OCI-LY7 (cell line): ENCODE measurements around the gene GRIN3B.
A peak's percentile ranks its signal among the peaks of the same experiment; 100 is the strongest.

Experiments
- EZH2phosphoT487 ChIP-seq: fragments of 200-600 bp; sonication (generic); IDR thresholded peaks from 2 replicates; pipeline ENCODE4 v1.6.1; 2018; ENCODE audit warnings: low read depth, borderline replicate concordance, mild to moderate bottlenecking, mixed run types, antibody characterized with exemption, low read length, moderate library complexity, mixed read lengths
- TF ChIP-seq, protein P1 (sequence below): fragments of 200-600 bp; sonication (generic); conservative IDR thresholded peaks from 2 replicates; pipeline ENCODE4 v1.5.1; 2014; ENCODE audit warnings: mild to moderate bottlenecking, antibody characterized with exemption, low read length, moderate library complexity, mixed read lengths

DNA sequence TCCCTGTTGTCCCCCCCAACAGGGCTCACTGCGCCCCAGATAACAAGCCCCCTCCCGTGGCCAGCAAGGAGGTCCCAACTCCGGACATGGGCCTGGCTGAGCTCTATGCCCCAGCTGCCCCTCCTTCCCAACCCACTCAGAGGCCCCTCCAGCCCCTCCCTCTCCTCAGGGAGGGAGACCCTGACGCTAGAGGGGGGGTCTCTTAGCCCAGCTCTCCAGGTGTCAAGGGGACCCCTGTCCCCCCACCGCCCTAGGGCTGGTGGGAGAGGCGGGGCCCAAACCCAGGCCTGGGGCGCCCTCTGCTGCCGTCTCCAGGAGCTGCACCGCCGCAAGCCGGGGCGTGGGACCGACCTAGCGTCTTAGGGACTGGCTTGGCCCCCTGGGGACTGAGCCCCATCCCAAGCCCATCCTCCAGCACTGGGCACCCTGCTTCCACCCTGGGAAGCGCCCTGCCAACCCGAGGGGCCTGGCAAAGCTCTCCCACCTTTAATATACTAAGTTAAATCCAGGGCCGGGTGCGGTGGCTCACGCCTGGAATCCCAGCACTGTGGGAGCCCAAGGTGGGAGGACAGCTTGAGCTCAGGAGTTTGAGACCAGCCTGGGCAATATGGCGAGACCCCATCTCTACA, 1.4 kb downstream of the GRIN3B start:
- TF ChIP-seq, protein P1, sequence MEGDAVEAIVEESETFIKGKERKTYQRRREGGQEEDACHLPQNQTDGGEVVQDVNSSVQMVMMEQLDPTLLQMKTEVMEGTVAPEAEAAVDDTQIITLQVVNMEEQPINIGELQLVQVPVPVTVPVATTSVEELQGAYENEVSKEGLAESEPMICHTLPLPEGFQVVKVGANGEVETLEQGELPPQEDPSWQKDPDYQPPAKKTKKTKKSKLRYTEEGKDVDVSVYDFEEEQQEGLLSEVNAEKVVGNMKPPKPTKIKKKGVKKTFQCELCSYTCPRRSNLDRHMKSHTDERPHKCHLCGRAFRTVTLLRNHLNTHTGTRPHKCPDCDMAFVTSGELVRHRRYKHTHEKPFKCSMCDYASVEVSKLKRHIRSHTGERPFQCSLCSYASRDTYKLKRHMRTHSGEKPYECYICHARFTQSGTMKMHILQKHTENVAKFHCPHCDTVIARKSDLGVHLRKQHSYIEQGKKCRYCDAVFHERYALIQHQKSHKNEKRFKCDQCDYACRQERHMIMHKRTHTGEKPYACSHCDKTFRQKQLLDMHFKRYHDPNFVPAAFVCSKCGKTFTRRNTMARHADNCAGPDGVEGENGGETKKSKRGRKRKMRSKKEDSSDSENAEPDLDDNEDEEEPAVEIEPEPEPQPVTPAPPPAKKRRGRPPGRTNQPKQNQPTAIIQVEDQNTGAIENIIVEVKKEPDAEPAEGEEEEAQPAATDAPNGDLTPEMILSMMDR = peak; percentile 88
- no peak for TF ChIP-seq EZH2phosphoT487
